IPS DF 19.7 (cell line): ENCODE data around the gene KISS1R.
"Not testable (repeated sequence)": the region's sequence is repeated elsewhere in the genome, so short reads cannot be mapped to it uniquely, and the experiment has no call there.

Source experiments
- DNase-seq: peaks from one replicate; pipeline ENCODE4 v3.0.0-alpha.2; 2013; ENCODE audit warnings: low read depth, low spot score

KISS1R gene

GRCh38 chr19:952680-953444 lies 35.7 kb downstream of the KISS1R start:
- no peak for DNase-seq

- DNase-seq, result no peak
Observed at GRCh38 chr19:953445-954271, 36.5 kb downstream of the KISS1R start.

DNA sequence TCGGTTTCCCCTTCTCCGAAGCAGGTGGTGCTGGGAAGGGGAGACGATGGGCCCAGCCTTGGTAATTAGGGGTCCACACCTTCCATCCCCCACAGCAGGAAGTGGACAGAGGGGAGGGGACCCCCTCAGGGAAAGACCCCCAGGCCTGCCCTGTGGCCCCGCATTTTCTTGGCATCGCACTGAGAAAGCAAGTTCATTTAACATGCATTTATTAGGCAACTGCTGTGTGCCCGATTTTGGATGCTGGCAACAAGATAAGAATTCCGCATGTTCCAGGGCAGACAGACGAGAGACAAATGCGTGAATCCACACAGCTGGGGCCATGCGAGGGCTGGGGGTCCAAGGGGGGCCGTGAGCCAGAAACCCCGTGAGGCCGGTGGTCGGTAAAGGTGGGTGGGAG lies 37.1 kb downstream of the KISS1R start:
- no peak for DNase-seq

GRCh38 chr19:954672-955494 lies 37.8 kb downstream of the KISS1R start:
- DNase-seq, result no peak

DNA sequence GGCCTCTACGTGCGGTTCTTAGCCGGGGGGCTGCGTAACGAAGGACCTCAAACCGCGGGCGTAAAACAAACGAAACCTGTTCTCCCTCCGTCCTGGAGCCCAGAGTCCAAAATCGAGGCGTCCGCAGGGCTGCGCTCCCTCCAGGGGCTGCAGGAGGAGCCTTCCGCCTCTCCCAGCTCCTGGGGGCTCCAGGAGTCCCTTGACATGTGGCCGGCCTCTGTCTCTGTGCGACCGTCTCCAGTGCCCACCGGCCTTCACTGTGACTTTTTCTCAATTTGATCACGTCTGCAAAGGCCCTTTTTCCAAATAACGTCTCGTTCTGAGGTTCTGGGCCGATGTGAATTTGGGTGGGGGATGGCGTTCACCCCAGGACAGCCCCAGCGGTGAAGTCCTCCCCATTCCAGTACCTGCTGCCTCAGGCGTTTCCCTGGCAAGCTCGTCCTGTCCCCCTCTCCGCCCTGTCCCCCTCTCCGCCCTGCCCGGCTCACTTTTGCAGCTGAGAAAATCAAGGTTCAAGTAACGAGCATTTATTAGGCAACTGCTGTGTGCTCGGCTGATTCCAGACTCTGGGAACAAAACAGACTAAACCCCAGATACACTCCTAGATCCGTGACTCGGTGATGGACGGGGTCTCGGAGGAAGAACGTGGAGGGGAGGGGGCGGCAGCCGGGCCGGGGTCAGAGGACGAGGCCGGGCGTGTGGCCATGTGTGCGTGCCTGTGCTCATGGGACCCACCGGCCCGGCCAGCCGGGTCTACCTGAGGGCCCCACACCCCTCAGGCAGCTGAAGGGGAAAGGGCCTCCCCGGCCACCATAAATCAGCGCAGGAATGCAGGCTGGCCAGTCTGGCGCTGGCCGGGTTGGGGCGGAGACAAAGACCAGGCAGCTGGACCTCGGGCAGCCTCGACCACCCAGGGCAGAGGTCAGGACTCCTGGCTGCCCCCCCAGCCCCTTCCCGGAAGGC lies 39.0 kb downstream of the KISS1R start:
- no peak for DNase-seq

DNA sequence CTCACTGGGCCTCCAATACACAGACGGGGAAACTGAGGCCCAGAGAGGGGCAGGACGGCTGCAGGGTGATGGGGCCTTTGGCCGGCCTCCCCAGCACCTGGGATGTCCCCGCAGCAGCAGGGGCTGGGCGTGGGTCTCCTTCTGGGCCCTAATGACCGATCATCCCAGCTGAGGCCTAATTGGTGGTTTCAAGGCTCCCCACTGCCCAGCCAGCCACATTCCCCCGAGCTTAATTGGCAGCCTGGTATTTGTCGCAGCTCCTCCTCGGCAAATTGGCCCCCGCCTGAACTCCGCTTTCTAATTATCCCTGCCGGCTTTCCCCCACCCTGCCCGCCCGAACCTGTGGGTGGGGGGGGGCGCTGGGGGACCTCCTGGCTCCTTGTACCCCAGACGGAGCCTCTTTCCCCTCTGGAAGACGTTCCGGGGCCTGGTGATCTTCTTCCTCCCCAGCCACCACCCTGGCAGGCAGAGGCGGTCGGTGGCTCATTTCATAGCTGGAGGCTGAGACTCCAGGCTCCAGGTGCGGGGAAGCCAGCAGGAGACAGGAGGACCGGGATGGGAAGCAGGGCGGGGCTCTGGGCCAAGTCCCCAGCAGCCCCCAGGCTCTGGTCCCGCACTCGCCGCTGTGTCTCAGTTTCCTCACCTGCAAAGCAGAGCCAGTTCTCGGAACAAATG lies 39.8 kb downstream of the KISS1R start:
- no peak for DNase-seq

GRCh38 chr19:957578-957977 lies 40.4 kb downstream of the KISS1R start:
- DNase-seq, result not testable (repeated sequence)

- DNase-seq, result no peak
Observed at GRCh38 chr19:958967-959855, 42.1 kb downstream of the KISS1R start.

DNA sequence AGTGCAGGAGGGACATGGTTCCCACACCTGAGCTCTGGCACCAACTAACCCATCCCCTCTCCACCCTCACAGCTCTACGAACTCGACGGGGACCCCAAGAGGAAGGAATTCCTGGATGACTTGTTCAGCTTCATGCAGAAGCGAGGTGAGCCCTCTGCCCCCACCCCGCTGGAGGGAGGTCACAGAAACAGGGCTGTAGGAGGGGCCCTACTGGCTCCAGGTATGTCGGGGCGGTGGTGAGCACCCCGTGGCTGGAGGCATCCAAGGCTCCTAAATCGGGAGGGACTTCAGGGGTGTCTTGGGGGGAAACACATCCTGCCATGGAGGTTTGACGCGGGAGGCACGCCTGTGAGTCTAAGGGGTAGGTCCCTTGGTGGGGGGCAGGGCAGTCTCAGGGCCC lies 42.9 kb downstream of the KISS1R start:
- no peak for DNase-seq

DNA sequence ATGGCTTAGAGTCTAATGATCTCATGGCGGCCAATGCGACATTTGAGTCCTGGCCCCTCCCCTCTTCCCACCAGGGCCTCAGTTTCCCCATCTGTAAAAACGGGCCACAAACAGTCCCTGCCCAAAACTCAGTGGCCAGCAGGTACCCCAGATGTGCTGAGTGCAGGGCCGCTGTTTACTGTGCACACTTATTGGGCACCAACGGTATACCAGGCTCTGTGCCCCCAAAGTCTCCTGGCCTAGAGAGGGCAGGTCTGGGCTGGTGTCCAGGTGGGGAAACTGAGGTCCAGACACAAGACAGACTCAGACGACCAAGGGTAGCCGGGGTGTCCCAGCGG lies 43.4 kb downstream of the KISS1R start:
- no peak for DNase-seq

DNA sequence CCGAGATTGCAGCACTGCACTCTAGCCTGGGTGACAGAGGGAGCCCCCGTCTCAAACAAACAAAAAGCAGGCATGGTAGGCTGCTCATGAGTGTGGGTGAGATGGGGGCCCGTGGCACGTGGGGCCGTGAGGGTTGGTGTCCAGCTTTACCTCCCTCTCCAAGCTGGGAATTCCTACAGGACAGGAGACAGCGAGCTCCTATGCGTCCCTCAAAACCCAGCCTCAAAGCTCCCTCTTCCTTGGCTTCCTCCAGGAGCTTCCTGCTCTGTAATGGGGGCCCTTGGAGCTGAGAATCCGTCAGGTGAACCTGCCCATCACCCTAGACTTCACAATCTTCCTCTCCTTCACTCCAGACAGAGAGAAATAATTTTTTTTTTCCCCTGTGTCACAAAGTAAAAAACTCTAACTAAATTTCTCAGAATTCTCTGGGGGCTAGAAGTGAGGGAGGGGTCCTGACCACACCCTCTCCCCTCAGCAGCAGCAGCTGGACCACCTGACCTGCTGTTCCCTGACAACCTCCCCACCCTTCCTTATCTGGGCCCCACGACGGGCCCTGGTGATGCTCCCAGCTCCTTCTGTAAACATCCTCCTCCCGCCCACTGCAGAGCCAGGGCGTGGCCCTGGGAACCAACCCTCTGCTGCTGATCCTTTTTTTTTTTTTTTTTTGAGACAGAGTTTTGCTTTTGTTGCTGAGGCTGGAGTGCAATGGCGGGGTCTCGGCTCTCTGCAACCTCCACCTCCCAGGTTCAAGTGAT lies 44.9 kb downstream of the KISS1R start:
- DNase-seq, result no peak

DNA sequence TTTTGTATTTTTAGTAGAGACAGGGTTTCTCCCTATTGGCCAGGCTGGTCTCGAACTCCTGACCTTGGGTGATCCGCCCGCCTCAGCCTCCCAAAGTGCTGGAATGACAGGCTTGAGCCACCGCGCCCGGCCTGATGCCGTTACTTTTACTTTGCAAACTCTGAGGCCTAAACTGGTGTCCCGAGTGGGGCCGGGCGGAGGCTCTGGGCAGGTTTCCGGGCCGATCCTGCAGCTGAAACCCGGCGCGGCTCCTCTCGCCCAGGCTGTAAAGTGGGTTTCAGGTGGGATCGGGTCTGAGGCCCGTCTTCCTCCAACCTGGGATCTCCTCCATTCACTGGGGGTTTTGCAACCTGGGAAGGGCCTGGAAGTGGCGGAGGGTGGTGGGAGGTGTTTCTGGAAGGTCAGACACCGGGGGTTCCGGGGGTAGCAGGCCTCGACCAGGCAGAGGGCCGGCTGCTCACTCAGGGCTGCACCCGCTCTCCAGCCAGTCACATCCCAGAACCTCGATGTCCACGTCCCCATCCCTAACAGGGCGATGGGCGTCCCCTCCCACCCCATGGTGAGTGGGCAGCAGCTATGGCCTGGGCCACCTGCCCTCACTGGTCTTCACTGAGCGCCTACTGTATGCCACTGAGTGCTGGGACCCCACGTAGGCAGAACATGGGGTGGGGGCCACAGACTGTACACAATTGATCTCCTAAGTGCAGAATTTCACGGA lies 45.7 kb downstream of the KISS1R start:
- no peak for DNase-seq

GRCh38 chr19:963486-963951 lies 46.4 kb downstream of the KISS1R start:
- DNase-seq, result no peak

DNA sequence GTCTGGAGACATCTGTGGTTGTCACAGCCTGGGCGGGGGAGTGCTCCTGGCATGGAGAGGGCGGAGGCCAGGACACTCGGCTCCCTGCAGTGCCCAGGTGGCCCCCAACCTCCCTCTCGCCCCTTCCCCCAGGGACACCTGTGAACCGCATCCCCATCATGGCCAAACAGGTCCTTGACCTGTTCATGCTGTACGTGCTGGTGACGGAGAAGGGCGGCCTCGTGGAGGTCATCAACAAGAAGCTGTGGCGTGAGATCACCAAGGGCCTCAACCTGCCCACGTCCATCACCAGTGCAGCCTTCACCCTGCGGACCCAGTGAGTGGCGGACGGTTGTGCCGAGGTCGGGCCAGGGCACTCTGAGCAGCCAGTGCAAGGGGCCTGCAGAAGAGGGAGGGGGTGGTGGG lies 47.0 kb downstream of the KISS1R start:
- no peak for DNase-seq

DNA sequence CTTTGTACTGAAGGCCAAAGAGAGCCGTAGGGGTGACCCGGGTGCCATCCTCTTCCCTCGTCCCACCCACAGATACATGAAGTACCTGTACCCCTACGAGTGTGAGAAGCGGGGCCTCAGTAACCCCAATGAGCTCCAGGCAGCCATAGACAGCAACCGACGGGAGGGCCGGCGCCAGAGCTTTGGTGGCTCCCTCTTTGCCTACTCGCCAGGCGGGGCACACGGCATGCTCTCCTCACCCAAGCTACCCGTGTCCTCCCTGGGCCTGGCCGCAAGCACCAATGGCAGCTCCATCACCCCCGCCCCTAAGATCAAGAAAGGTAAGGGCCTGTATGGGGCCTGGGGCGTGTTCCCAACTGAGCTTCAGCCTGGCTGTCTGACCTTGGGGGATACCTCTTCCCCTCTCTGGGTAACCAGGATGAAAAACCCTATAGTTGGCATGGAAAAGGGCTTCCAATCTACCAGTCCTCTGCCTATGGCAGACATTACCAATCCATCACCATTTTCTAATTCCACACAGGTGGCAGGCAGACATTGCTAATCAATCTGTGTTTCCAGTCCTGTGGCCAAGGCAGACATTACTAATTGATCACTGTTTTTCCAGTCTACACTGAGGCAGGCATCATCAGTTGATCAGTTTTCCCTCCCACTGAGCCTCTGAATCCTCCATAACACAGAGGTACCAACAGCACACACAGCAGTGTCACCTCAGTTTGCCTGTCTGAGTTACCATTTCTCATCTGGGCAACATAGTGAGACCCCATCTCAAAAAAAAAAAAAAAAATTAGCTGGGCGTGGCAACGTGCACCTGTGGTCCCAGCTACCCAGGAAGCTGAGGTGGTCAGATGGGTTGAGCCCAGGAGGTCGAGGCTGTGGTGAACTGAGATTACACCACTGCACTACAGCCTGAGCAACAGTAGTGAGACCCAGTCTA lies 47.9 kb downstream of the KISS1R start:
- DNase-seq, result no peak

DNA sequence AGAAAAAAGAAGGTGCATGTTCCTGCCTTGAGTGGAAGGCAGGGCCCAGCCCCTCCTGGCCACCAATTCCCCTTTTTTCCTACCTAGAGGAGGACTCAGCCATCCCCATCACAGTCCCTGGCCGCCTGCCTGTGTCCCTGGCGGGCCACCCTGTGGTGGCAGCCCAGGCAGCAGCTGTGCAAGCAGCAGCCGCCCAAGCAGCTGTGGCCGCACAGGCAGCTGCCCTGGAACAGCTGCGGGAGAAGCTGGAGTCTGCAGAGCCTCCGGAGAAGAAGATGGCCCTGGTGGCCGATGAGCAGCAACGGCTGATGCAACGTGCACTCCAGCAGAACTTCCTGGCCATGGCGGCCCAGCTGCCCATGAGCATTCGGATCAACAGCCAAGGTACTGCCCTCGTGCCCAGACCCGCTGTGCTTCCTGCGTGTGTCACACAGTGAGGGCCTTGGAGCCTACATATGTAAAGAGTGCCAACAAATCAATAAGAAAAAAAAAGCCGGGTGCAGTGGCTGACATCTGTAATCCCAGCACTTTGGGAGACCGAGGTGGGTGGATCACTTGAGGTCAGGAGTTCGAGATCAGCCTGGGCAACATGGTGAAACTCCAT lies 49.5 kb downstream of the KISS1R start:
- DNase-seq, result no peak
